ENCODE results near the gene C14orf132.

DNA sequence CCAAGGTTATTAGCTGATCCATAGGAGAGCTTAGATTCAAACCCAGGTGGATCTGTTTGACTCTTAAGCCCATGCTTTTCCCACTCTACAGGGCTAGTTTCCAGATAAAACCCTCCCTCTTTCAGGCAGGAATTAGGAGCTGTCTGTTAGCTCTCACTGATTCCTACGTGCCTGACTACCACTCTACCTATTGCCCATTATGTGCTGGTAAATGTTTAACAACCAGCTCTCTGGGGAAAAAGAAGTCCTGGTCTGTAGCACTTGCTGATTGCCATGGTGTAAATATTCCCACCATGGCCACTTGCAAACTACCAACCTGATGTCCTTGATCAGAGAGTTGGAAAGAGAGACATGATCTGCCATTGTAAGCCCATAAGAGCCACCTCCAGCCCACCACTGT lies 100.0 kb downstream of the C14orf132 start:
- TF ChIP-seq POLR2A (IDR thresholded peaks at IDR 0.05) (no peak), POLR2AphosphoS5 (IDR thresholded peaks at IDR 0.05) (no peak), CTCF (IDR thresholded peaks at IDR 0.05) (no peak)
